ENCODE results near the gene MBD4.

MBD4 gene

DNA sequence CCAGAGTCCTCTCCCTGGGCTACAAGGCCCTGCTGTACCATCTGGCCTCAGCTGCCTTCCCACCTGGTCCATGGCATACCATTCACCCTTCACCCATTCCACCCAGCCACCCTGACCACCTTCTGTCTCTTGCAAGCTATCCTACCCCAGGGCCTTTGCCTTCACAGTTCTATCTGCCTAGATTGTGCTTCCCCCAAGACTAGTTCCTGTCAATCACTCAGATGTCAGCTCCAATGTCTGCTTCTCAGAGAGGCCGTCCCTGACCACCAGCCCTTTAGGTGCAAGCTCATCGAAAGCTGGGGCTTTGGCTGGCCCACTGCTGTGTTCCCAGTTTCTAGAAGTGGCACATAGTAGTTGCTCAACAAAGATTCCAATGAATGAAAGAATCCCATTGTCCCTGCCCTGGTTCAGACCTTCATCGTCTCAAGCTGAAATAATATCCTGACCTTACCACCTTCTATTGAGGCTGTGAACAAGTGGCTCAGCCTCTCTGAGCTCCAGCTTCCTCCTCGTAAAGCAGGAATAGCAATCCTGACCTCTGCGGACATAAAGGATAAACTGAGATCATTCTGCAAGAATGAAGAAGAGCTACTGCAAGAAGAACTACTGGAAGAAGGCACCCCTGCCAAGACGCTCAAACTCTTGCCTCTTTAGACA lies 27.1 kb downstream of the MBD4 start:
- H3K27me3 ChIP-seq (ENCODE audit: control insufficient read depth in 3 of 3, insufficient read depth in 3 of 3, low read depth in 1 of 3, low read length in 3 of 3): no peaks in the 10 kb centered on the region
- no peak overlapping the region for H3K4me3 ChIP-seq (ENCODE audit: low read length in 2 of 2)
- H2BK120ac ChIP-seq (ENCODE audit: low read depth, low read length): no peak overlapping the region
- H4K8ac ChIP-seq (ENCODE audit: low read depth, low read length): no peak overlapping the region
- no peak overlapping the region for H4K91ac ChIP-seq (ENCODE audit: low read depth, low read length, poor library complexity)
- H3K14ac ChIP-seq (ENCODE audit: low read length): no peak overlapping the region
- no peaks in the 10 kb centered on the region for H3K9me3 ChIP-seq (replicated peaks in 1 of 2; ENCODE audit: control insufficient read depth in 2 of 2, insufficient read depth in 1 of 2, low read depth in 1 of 2, low read length in 2 of 2)
- H3K4me1 ChIP-seq (ENCODE audit: control insufficient read depth in 2 of 2, insufficient read depth in 1 of 2, low read depth in 1 of 2, low read length in 2 of 2): no peaks in the 10 kb centered on the region
- H2BK15ac ChIP-seq (ENCODE audit: low read length): no peak overlapping the region
- H2BK5ac ChIP-seq (ENCODE audit: low read length): no peak overlapping the region
- H3K27ac ChIP-seq (replicated peaks; ENCODE audit: low read length): no peak overlapping the region
- H3K18ac ChIP-seq (ENCODE audit: low read length): no peak overlapping the region
- no peak overlapping the region for H3K4ac ChIP-seq (ENCODE audit: low read length)
- no peak overlapping the region for H2AK5ac ChIP-seq (ENCODE audit: low read depth, low read length)
- WGBS, 2 donors (ENCODE audit: extremely low coverage in 2 of 2, insufficient read length in 2 of 2, insufficient replicate concordance in 1 of 2): no CpG with 5 or more reads among the region's 6 CpGs
- H3K36me3 ChIP-seq (replicated peaks in 1 of 2; ENCODE audit: control insufficient read depth in 2 of 2, insufficient read depth in 2 of 2, low read length in 2 of 2): no peaks in the 10 kb centered on the region
- DNase-seq (ENCODE audit: low spot score): no peak
- no peak overlapping the region for H2BK12ac ChIP-seq (ENCODE audit: low read length)
- H2AFZ ChIP-seq (ENCODE audit: low read length): no peak overlapping the region
- no peak overlapping the region for H3K4me2 ChIP-seq (ENCODE audit: insufficient read depth, low read length, poor library complexity, severe bottlenecking)
- H3K23ac ChIP-seq (ENCODE audit: low read depth, low read length, poor library complexity): no peak overlapping the region
- H3K79me1 ChIP-seq (ENCODE audit: low read depth, low read length): no peaks in the 10 kb centered on the region
- no peak overlapping the region for H3K9ac ChIP-seq (ENCODE audit: low read depth, low read length, poor library complexity)

DNA sequence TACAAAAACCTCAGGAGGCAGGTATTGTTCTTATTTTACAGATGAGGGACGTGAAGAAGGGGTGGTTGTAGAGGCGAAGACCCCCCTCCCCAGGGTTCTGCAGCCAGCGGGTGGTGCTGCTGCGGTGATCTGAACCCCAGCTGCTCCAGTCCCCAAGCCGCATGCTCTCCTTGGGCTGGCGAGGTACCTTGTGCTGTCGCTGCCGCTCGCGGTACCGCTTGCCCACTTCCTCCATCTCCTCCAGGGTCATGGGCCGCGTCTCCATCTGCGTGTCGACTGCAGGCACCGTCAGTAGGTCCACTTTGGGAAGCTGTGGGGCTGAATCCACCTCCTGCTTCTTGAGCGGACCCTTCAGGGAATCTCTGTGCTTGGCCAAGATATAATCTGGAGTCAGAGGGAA lies 28.8 kb downstream of the MBD4 start:
- H3K27ac ChIP-seq (replicated peaks; ENCODE audit: low read length): no peak overlapping the region
- DNase-seq (ENCODE audit: low spot score): no peak
- H3K14ac ChIP-seq (ENCODE audit: low read length): peak overlapping the region; percentile 85
- H2BK12ac ChIP-seq (ENCODE audit: low read length): peak overlapping the region; percentile 23
- H3K23ac ChIP-seq (ENCODE audit: low read depth, low read length, poor library complexity): peak overlapping the region; percentile 77
- WGBS, 2 donors (ENCODE audit: extremely low coverage in 2 of 2, insufficient read length in 2 of 2, insufficient replicate concordance in 1 of 2): no CpG with 5 or more reads among the region's 17 CpGs
- no peak overlapping the region for H2AFZ ChIP-seq (ENCODE audit: low read length)
- H2AK5ac ChIP-seq (ENCODE audit: low read depth, low read length): peak overlapping the region; percentile 38
- no peak overlapping the region for H2BK15ac ChIP-seq (ENCODE audit: low read length)
- H3K4ac ChIP-seq (ENCODE audit: low read length): no peak overlapping the region
- no peak overlapping the region for H3K4me2 ChIP-seq (ENCODE audit: insufficient read depth, low read length, poor library complexity, severe bottlenecking)
- H3K4me3 ChIP-seq (ENCODE audit: low read length in 2 of 2): no peak overlapping the region
- peak overlapping the region; percentile 74 for H4K91ac ChIP-seq (ENCODE audit: low read depth, low read length, poor library complexity)
- H3K27me3 ChIP-seq (ENCODE audit: control insufficient read depth in 3 of 3, insufficient read depth in 3 of 3, low read depth in 1 of 3, low read length in 3 of 3): no peaks in the 10 kb centered on the region
- H3K9ac ChIP-seq (ENCODE audit: low read depth, low read length, poor library complexity): peak overlapping the region; percentile 78
- no peak overlapping the region for H2BK120ac ChIP-seq (ENCODE audit: low read depth, low read length)
- no peaks in the 10 kb centered on the region for H3K4me1 ChIP-seq (ENCODE audit: control insufficient read depth in 2 of 2, insufficient read depth in 1 of 2, low read depth in 1 of 2, low read length in 2 of 2)
- no peak overlapping the region for H2BK5ac ChIP-seq (ENCODE audit: low read length)
- peak overlapping the region; percentile 45 for H4K8ac ChIP-seq (ENCODE audit: low read depth, low read length)
- H3K18ac ChIP-seq (ENCODE audit: low read length): no peak overlapping the region
- no peaks in the 10 kb centered on the region for H3K9me3 ChIP-seq (replicated peaks in 1 of 2; ENCODE audit: control insufficient read depth in 2 of 2, insufficient read depth in 1 of 2, low read depth in 1 of 2, low read length in 2 of 2)
- H3K36me3 ChIP-seq (replicated peaks in 1 of 2; ENCODE audit: control insufficient read depth in 2 of 2, insufficient read depth in 2 of 2, low read length in 2 of 2): no peaks in the 10 kb centered on the region
- H3K79me1 ChIP-seq (ENCODE audit: low read depth, low read length): no peaks in the 10 kb centered on the region

DNA sequence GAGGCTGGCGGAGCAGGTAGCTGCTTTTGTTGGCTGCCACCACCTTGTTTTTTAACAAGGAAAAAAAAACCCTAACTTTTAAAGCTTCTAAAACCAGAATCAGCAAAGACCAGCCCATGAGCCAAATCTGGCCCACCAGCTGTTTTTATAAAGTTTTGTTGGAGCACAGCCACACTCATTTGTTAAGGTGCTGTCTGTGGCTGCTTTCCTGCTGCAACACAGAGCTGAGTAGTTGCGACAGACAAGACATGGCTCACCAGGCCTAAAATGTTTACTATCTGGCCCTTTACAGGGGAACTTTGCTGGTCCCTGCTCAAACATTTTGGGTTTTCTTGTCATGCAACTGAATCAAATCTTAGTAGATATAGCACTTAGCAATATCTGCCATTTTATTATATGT lies 30.2 kb downstream of the MBD4 start:
- no peak overlapping the region for H3K4me2 ChIP-seq (ENCODE audit: insufficient read depth, low read length, poor library complexity, severe bottlenecking)
- no peak for DNase-seq (ENCODE audit: low spot score)
- H3K27ac ChIP-seq (replicated peaks; ENCODE audit: low read length): no peak overlapping the region
- H3K4ac ChIP-seq (ENCODE audit: low read length): no peak overlapping the region
- no peak overlapping the region for H2BK12ac ChIP-seq (ENCODE audit: low read length)
- no peaks in the 10 kb centered on the region for H3K9me3 ChIP-seq (replicated peaks in 1 of 2; ENCODE audit: control insufficient read depth in 2 of 2, insufficient read depth in 1 of 2, low read depth in 1 of 2, low read length in 2 of 2)
- no peak overlapping the region for H3K18ac ChIP-seq (ENCODE audit: low read length)
- H4K91ac ChIP-seq (ENCODE audit: low read depth, low read length, poor library complexity): no peak overlapping the region
- no CpG with 5 or more reads among the region's 2 CpGs for WGBS, 2 donors (ENCODE audit: extremely low coverage in 2 of 2, insufficient read length in 2 of 2, insufficient replicate concordance in 1 of 2)
- no peak overlapping the region for H3K23ac ChIP-seq (ENCODE audit: low read depth, low read length, poor library complexity)
- no peaks in the 10 kb centered on the region for H3K4me1 ChIP-seq (ENCODE audit: control insufficient read depth in 2 of 2, insufficient read depth in 1 of 2, low read depth in 1 of 2, low read length in 2 of 2)
- no peak overlapping the region for H3K14ac ChIP-seq (ENCODE audit: low read length)
- H3K79me1 ChIP-seq (ENCODE audit: low read depth, low read length): no peaks in the 10 kb centered on the region
- peak overlapping the region; percentile 26 for H2AFZ ChIP-seq (ENCODE audit: low read length)
- H2BK15ac ChIP-seq (ENCODE audit: low read length): no peak overlapping the region
- no peak overlapping the region for H2BK5ac ChIP-seq (ENCODE audit: low read length)
- no peak overlapping the region for H4K8ac ChIP-seq (ENCODE audit: low read depth, low read length)
- no peaks in the 10 kb centered on the region for H3K36me3 ChIP-seq (replicated peaks in 1 of 2; ENCODE audit: control insufficient read depth in 2 of 2, insufficient read depth in 2 of 2, low read length in 2 of 2)
- no peak overlapping the region for H2AK5ac ChIP-seq (ENCODE audit: low read depth, low read length)
- no peak overlapping the region for H2BK120ac ChIP-seq (ENCODE audit: low read depth, low read length)
- no peak overlapping the region for H3K9ac ChIP-seq (ENCODE audit: low read depth, low read length, poor library complexity)
- H3K4me3 ChIP-seq (ENCODE audit: low read length in 2 of 2): no peak overlapping the region
- H3K27me3 ChIP-seq (ENCODE audit: control insufficient read depth in 3 of 3, insufficient read depth in 3 of 3, low read depth in 1 of 3, low read length in 3 of 3): peaks cover 0 to 5% (median 0%) of the 10 kb centered on the region in 3 experiments

DNA sequence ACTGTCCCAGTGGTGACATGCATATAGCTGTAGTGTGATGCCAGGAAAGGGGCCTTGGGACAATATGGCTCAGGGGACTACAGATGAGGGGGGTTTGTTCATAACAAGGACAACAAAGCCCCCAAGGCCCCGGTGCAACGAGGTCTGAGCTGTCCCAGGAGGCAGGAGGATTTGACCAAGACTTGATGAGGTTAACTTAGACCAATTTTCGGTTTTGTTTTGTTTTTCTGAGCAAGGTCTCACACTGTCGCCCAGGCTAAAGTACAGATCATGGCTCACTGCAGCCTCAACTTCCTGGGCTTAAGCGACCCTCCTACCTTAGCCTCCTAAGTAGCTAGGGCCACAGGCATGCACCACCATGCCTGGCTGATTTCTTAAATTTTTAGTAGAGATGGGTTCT lies 35.1 kb downstream of the MBD4 start:
- Histone ChIP-seq H3K4me3 (ENCODE audit: low read length in 2 of 2) (no peak overlapping the region), H3K4me2 (ENCODE audit: insufficient read depth, low read length, poor library complexity, severe bottlenecking) (no peak overlapping the region), H2BK12ac (ENCODE audit: low read length) (no peak overlapping the region), H4K91ac (ENCODE audit: low read depth, low read length, poor library complexity) (no peak overlapping the region), H2BK120ac (ENCODE audit: low read depth, low read length) (no peak overlapping the region), H3K36me3 (replicated peaks in 1 of 2; ENCODE audit: control insufficient read depth in 2 of 2, insufficient read depth in 2 of 2, low read length in 2 of 2) (no peaks in the 10 kb centered on the region), H2AK5ac (ENCODE audit: low read depth, low read length) (no peak overlapping the region), H2BK5ac (ENCODE audit: low read length) (no peak overlapping the region), H3K27ac (replicated peaks; ENCODE audit: low read length) (no peak overlapping the region), H3K79me1 (ENCODE audit: low read depth, low read length) (no peaks in the 10 kb centered on the region), H3K23ac (ENCODE audit: low read depth, low read length, poor library complexity) (no peak overlapping the region), H4K8ac (ENCODE audit: low read depth, low read length) (no peak overlapping the region), H3K9me3 (replicated peaks in 1 of 2; ENCODE audit: control insufficient read depth in 2 of 2, insufficient read depth in 1 of 2, low read depth in 1 of 2, low read length in 2 of 2) (no peaks in the 10 kb centered on the region), H3K18ac (ENCODE audit: low read length) (no peak overlapping the region), H2BK15ac (ENCODE audit: low read length) (no peak overlapping the region), H3K27me3 (ENCODE audit: control insufficient read depth in 3 of 3, insufficient read depth in 3 of 3, low read depth in 1 of 3, low read length in 3 of 3) (peaks cover 0 to 6% (median 0%) of the 10 kb centered on the region in 3 experiments), H3K4ac (ENCODE audit: low read length) (no peak overlapping the region), H2AFZ (ENCODE audit: low read length) (no peak overlapping the region), H3K14ac (ENCODE audit: low read length) (no peak overlapping the region), H3K4me1 (ENCODE audit: control insufficient read depth in 2 of 2, insufficient read depth in 1 of 2, low read depth in 1 of 2, low read length in 2 of 2) (no peaks in the 10 kb centered on the region), H3K9ac (ENCODE audit: low read depth, low read length, poor library complexity) (no peak overlapping the region)
- no CpG with 5 or more reads among the region's 5 CpGs for WGBS, 2 donors (ENCODE audit: extremely low coverage in 2 of 2, insufficient read length in 2 of 2, insufficient replicate concordance in 1 of 2)
- DNase-seq (ENCODE audit: low spot score): no peak
